Measurements from ENCODE around the gene CDH23.

Gene CDH23

DNA sequence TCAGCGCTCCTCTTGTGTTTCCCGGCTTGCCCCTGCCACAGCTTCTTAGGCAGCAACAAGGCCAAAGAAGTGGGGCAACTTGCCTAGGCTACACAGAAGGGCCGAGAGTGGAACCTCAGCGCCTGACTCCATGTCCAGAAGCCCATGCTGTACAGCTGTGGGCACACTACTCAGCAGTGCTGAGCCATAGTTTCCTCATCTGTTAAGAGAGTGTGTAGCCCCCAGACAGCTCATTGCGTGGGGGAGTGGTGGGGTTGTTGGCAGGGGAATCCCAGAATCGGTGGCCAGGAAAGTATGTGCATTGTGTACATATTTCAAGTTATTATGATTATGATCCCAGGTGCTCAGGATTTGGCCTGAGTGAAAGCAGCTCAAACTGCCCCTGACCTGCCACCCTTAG is 96.2 kb downstream of the CDH23 start:
- H3K9me3 ChIP-seq (ENCODE audit: control insufficient read depth, insufficient read depth, low read depth, low read length), result 0 out of 2 replicates have a peak, but pooled peaks cover 2% of the 10 kb centered on the region
- H3K4me1 ChIP-seq (ENCODE audit: control insufficient read depth, insufficient read depth, low read length), result peaks cover 18% of the 10 kb centered on the region
- H3K9ac ChIP-seq (ENCODE audit: low read length), result no peak overlapping the region
- H3K36me3 ChIP-seq (ENCODE audit: control insufficient read depth, insufficient read depth, low read length), result no peaks in the 10 kb centered on the region
- H3K27ac ChIP-seq (ENCODE audit: low read depth, low read length), result no peak overlapping the region
- no peak overlapping the region for H3K4me3 ChIP-seq (ENCODE audit: low read depth, low read length)
- peaks cover 21% of the 10 kb centered on the region for H3K27me3 ChIP-seq (ENCODE audit: control insufficient read depth, insufficient read depth, low read length)

DNA sequence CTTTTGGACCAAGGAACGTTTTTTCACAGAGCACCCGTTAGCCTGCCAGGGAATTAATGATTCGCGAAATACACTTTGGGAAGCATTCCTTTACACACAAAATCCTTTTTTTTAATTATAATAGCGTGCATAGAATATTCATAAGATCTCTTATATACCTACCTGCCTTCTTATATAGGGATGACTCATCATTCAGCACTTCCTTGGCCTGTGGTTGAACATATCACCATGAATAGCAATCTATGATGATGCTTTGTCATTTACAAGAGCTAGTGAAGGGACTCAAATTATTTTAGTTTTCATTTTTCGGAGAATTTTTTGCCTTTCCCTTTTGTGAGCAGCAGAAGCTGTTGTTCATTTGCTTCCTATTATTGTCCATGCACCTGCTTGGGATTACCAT is 97.0 kb downstream of the CDH23 start:
- H3K27me3 ChIP-seq (ENCODE audit: control insufficient read depth, insufficient read depth, low read length), result peaks cover 28% of the 10 kb centered on the region
- no peaks in the 10 kb centered on the region for H3K36me3 ChIP-seq (ENCODE audit: control insufficient read depth, insufficient read depth, low read length)
- no peak overlapping the region for H3K4me3 ChIP-seq (ENCODE audit: low read depth, low read length)
- H3K4me1 ChIP-seq (ENCODE audit: control insufficient read depth, insufficient read depth, low read length), result peaks cover 18% of the 10 kb centered on the region
- 0 out of 2 replicates have a peak, but pooled peaks cover under 1% of the 10 kb centered on the region for H3K9me3 ChIP-seq (ENCODE audit: control insufficient read depth, insufficient read depth, low read depth, low read length)
- no peak overlapping the region for H3K27ac ChIP-seq (ENCODE audit: low read depth, low read length)
- no peak overlapping the region for H3K9ac ChIP-seq (ENCODE audit: low read length)

DNA sequence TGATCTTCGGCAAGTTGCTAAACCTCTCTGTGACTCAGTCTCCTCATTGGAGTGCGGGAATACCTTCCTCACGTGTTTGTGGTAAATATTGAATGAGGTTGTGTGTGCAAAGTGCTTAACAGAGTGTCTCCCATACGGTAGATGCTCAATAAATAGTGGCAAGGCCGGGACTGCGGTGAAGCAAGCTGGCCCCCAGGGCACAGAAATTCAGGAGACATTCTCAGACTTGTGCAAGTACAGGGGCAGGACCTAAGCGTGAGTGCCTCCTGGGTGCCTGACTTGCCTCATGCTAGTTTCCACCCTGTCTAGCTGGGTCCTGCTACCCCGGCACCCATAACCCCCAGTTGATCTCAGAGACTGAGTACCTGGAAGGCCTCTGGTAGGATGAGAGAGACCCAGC is 97.8 kb downstream of the CDH23 start:
- Histone ChIP-seq H3K36me3 (ENCODE audit: control insufficient read depth, insufficient read depth, low read length) (no peaks in the 10 kb centered on the region), H3K4me1 (ENCODE audit: control insufficient read depth, insufficient read depth, low read length) (peaks cover 18% of the 10 kb centered on the region), H3K9me3 (ENCODE audit: control insufficient read depth, insufficient read depth, low read depth, low read length) (no peaks in the 10 kb centered on the region), H3K9ac (ENCODE audit: low read length) (no peak overlapping the region), H3K4me3 (ENCODE audit: low read depth, low read length) (no peak overlapping the region), H3K27me3 (ENCODE audit: control insufficient read depth, insufficient read depth, low read length) (peaks cover 31% of the 10 kb centered on the region), H3K27ac (ENCODE audit: low read depth, low read length) (no peak overlapping the region)

DNA sequence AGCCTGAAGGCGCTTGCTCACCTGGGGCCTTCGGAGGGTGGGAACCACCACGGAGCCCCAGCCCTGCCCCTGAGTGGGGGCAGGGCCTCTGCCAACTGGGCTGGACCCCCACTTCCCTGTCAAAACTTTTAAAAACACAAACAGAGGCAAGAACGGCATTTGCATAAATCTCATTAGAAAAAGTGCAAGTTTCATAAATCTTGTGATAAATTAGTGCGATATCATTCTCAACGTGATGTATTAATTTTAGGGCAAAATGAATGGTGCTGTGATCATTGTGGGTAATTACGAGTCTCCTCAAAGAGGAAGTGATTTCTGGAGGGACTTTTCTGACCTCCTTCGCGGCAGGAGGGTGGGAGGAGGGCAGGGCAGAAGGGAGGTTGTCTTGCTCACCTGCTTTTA is 98.3 kb downstream of the CDH23 start:
- Histone ChIP-seq H3K27ac (ENCODE audit: low read depth, low read length) (no peak overlapping the region), H3K9me3 (ENCODE audit: control insufficient read depth, insufficient read depth, low read depth, low read length) (no peaks in the 10 kb centered on the region), H3K4me3 (ENCODE audit: low read depth, low read length) (no peak overlapping the region), H3K27me3 (ENCODE audit: control insufficient read depth, insufficient read depth, low read length) (peaks cover 31% of the 10 kb centered on the region), H3K36me3 (ENCODE audit: control insufficient read depth, insufficient read depth, low read length) (no peaks in the 10 kb centered on the region), H3K9ac (ENCODE audit: low read length) (no peak overlapping the region), H3K4me1 (ENCODE audit: control insufficient read depth, insufficient read depth, low read length) (peaks cover 18% of the 10 kb centered on the region)

DNA sequence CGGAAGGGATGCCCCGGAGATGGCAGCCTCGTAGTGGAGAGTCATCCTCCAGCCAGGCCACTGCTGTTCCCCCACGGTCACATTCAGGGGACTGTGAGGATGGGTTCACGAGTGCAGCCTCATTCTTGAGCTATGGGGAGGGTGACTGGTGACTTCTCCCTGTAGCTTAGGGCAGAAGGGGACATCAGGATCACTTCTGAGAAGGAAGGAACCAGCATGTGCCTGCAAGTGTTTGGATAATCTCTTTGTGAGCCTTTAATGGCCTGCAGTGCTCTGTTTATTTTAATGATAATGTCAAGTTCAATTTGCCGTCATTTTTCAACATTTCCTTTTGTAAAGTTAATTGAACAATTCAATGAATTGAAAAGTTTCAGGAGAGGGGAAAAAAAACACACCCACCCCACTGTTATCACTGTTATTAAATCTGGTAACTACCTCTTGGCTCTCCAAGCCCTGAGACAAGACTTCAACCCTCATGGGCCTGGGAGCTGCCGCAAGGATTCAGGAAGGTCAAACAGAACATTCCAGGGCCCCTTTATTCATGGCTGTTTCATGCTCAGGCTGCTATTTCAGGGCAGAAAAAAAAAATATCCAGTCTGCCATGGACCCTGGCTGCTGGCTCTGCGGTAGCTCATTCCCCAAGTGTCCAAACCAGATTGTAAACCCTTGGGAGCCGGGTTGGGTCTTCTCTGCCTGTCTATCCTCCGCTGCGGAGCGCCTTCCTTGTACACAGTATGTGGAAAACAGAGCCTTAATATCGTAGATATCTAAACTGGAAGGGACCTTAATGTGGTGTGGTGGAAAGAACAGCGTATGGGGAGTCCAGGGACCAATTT is 100.4 kb downstream of the CDH23 start:
- H3K36me3 ChIP-seq (ENCODE audit: control insufficient read depth, insufficient read depth, low read length), result no peaks in the 10 kb centered on the region
- H3K4me3 ChIP-seq (ENCODE audit: low read depth, low read length), result no peak overlapping the region
- peaks cover 25% of the 10 kb centered on the region for H3K4me1 ChIP-seq (ENCODE audit: control insufficient read depth, insufficient read depth, low read length)
- peaks cover 28% of the 10 kb centered on the region for H3K27me3 ChIP-seq (ENCODE audit: control insufficient read depth, insufficient read depth, low read length)
- H3K27ac ChIP-seq (ENCODE audit: low read depth, low read length), result no peak overlapping the region
- H3K9me3 ChIP-seq (ENCODE audit: control insufficient read depth, insufficient read depth, low read depth, low read length), result no peaks in the 10 kb centered on the region
- H3K9ac ChIP-seq (ENCODE audit: low read length), result no peak overlapping the region

DNA sequence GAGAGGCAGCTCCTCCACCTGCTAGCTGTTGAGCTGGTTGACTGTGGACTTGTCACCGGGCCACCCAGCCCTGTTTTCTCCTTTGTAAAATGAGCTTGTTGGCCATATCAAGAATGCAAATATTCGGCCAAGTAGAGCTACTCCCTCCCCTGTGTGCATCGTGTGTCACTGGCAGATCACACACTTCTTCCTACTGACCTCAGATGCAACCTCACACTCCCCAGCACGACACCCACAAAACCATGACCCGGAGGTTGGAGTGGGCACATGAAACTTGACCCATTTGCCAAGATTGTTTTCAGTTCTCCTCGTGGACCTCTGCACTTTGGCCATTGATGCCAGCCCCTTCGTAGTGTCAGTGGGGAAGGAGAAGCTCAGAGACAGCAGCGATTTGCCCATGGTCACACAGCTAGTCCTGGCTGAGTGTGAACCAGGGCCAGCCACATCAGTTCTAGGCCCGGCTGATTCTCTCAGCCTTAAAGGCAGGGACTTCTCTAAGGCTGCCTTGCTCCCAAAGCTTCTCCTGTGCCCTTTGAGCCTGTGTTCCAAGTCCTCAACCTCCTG is 101.1 kb downstream of the CDH23 start:
- H3K9me3 ChIP-seq (ENCODE audit: control insufficient read depth, insufficient read depth, low read depth, low read length), result no peaks in the 10 kb centered on the region
- H3K27me3 ChIP-seq (ENCODE audit: control insufficient read depth, insufficient read depth, low read length), result peaks cover 27% of the 10 kb centered on the region
- no peak overlapping the region for H3K9ac ChIP-seq (ENCODE audit: low read length)
- H3K4me1 ChIP-seq (ENCODE audit: control insufficient read depth, insufficient read depth, low read length), result peaks cover 28% of the 10 kb centered on the region
- no peak overlapping the region for H3K27ac ChIP-seq (ENCODE audit: low read depth, low read length)
- no peaks in the 10 kb centered on the region for H3K36me3 ChIP-seq (ENCODE audit: control insufficient read depth, insufficient read depth, low read length)
- no peak overlapping the region for H3K4me3 ChIP-seq (ENCODE audit: low read depth, low read length)

DNA sequence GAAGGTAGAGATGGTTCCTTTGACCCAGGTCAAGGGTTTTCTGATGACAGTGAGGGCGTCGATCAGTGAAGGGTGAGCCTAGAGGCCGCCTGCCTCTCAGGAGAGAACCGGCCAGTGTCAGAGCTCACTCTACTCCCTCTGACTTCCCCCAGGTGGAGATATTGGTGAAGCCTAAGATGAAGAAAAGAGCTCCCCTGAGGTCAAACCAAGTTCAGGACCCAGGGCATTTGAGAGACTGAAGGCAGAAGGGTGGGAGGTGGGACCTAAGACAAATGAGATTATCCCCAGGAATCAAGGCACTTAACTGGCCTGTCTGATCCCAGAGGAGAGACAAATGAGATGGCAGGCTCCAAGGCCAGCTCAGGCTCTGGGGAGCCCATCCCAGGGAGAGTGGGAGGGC is 104.7 kb downstream of the CDH23 start:
- Histone ChIP-seq H3K4me3 (ENCODE audit: low read depth, low read length) (no peak overlapping the region), H3K4me1 (ENCODE audit: control insufficient read depth, insufficient read depth, low read length) (peaks cover 24% of the 10 kb centered on the region), H3K27ac (ENCODE audit: low read depth, low read length) (no peak overlapping the region), H3K9ac (ENCODE audit: low read length) (no peak overlapping the region), H3K9me3 (ENCODE audit: control insufficient read depth, insufficient read depth, low read depth, low read length) (no peaks in the 10 kb centered on the region), H3K27me3 (ENCODE audit: control insufficient read depth, insufficient read depth, low read length) (peaks cover 23% of the 10 kb centered on the region), H3K36me3 (ENCODE audit: control insufficient read depth, insufficient read depth, low read length) (no peaks in the 10 kb centered on the region)

DNA sequence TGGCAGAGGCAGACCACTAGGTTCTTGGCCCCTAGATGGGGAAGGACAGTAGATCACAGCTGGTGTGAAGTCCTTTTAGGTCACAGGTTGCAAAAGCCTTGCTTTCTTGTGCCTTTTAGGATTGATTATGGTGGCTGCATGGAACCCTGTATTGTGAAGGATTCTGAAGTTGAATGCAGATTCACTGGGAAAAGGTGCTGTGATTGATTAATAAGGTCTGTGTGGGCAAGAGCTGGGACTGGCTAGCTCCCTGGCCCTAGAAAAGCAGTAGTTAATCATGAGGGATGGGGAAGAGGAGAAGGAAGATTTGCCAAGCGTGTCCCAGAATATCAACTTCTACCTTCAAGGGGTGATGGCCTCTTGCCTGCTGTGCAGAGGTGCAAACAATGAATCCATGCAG is 105.5 kb downstream of the CDH23 start:
- Histone ChIP-seq H3K9ac (ENCODE audit: low read length) (no peak overlapping the region), H3K27me3 (ENCODE audit: control insufficient read depth, insufficient read depth, low read length) (peaks cover 17% of the 10 kb centered on the region), H3K4me1 (ENCODE audit: control insufficient read depth, insufficient read depth, low read length) (peaks cover 17% of the 10 kb centered on the region), H3K4me3 (ENCODE audit: low read depth, low read length) (no peak overlapping the region), H3K27ac (ENCODE audit: low read depth, low read length) (no peak overlapping the region), H3K9me3 (ENCODE audit: control insufficient read depth, insufficient read depth, low read depth, low read length) (no peaks in the 10 kb centered on the region), H3K36me3 (ENCODE audit: control insufficient read depth, insufficient read depth, low read length) (no peaks in the 10 kb centered on the region)

DNA sequence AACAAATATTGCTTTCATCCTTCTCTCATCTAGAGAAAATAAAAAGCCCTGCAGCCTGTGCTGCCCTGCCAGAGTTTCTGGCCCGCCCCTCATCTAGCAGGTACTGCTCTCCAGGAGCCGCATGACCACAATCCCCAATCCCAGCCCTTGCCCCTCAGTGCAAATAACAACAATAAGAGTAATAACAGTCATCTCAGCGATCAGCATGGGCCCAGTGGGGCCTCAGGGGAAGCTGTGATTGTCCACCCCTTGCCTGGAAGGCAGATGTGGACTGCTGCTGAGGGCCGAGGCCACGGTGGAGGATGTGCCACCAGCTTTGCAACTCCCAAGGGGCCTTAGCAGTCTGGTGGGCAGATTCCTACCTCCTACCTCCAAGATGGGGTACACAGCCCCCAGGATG is 106.1 kb downstream of the CDH23 start:
- H3K27me3 ChIP-seq (ENCODE audit: control insufficient read depth, insufficient read depth, low read length), result peaks cover 11% of the 10 kb centered on the region
- no peaks in the 10 kb centered on the region for H3K36me3 ChIP-seq (ENCODE audit: control insufficient read depth, insufficient read depth, low read length)
- no peak overlapping the region for H3K9ac ChIP-seq (ENCODE audit: low read length)
- no peaks in the 10 kb centered on the region for H3K9me3 ChIP-seq (ENCODE audit: control insufficient read depth, insufficient read depth, low read depth, low read length)
- no peak overlapping the region for H3K4me3 ChIP-seq (ENCODE audit: low read depth, low read length)
- H3K4me1 ChIP-seq (ENCODE audit: control insufficient read depth, insufficient read depth, low read length), result peaks cover 10% of the 10 kb centered on the region
- no peak overlapping the region for H3K27ac ChIP-seq (ENCODE audit: low read depth, low read length)

DNA sequence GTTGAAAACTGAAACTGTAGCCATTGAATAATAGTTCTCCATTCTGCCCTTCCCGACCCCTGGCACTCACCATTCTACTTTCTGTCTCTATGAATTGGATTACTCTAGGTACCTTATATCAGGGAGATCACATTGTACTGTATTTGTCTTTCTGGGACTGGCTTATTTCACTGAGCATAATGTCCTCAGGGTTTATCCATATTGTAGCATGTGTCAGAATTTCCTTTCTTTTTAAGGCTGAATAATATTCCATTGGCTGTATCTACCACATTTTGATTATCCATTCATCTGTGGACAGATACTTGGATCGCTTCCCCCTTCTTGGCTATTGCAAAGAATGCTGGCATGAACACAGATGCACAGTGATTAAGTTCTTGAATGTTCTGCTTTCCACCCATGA is 107.4 kb downstream of the CDH23 start:
- no peak overlapping the region for H3K4me3 ChIP-seq (ENCODE audit: low read depth, low read length)
- no peaks in the 10 kb centered on the region for H3K36me3 ChIP-seq (ENCODE audit: control insufficient read depth, insufficient read depth, low read length)
- no peak overlapping the region for H3K27ac ChIP-seq (ENCODE audit: low read depth, low read length)
- peaks cover 9% of the 10 kb centered on the region; the same call in 1 of the 2 replicates for H3K4me1 ChIP-seq (ENCODE audit: control insufficient read depth, insufficient read depth, low read length)
- H3K27me3 ChIP-seq (ENCODE audit: control insufficient read depth, insufficient read depth, low read length), result no peaks in the 10 kb centered on the region; the same call in 1 of the 2 replicates
- no peaks in the 10 kb centered on the region for H3K9me3 ChIP-seq (ENCODE audit: control insufficient read depth, insufficient read depth, low read depth, low read length)
- H3K9ac ChIP-seq (ENCODE audit: low read length), result no peak overlapping the region

DNA sequence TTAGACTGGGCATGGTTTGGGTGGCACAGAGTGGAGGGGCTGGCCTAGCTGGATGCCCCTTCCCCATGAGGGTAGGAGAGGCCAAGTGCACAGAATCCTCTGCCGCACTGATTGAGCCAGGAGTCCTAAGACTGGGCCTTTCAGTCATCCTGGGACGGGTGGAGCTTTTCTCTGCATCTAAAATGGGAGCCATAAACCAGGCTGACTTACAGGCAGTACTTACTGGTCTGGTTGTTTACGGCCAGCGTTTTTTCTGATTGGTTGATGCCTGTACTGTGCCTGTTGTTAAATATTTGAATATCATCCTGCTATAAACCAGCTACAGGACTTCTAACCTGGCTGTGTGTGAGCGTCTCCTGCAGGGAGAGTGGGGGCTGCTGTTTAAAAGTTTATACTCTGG is 107.8 kb downstream of the CDH23 start:
- Histone ChIP-seq H3K9ac (ENCODE audit: low read length) (no peak overlapping the region), H3K4me1 (ENCODE audit: control insufficient read depth, insufficient read depth, low read length) (peaks cover 9% of the 10 kb centered on the region; the same call in 1 of the 2 replicates), H3K4me3 (ENCODE audit: low read depth, low read length) (no peak overlapping the region), H3K36me3 (ENCODE audit: control insufficient read depth, insufficient read depth, low read length) (no peaks in the 10 kb centered on the region), H3K27ac (ENCODE audit: low read depth, low read length) (no peak overlapping the region), H3K9me3 (ENCODE audit: control insufficient read depth, insufficient read depth, low read depth, low read length) (no peaks in the 10 kb centered on the region), H3K27me3 (ENCODE audit: control insufficient read depth, insufficient read depth, low read length) (no peaks in the 10 kb centered on the region)
